WTC11 (cell line): ENCODE results near the gene CACNA1C. TPM values are rescaled to one million over a fixed set of nuclear protein-coding genes. Genes with fewer than 3 reads are reported as not detected.

ENCODE experiments used
- ATAC-seq: fragments of 200-7000 bp; cut with Tn5 transposase; 2 replicates; pipeline ENCODE4 v1.10.0; 2021; ENCODE audit warnings: mild to moderate bottlenecking, moderate library complexity
- CTCF ChIA-PET: fragments of 300-600 bp; sonication (Branson Sonifier 250); formaldehyde crosslinking; loops from one replicate; lab custom pipeline; 2021; ENCODE audit warnings: antibody characterized with exemption; lab: Charles Lee
- POLR2A ChIA-PET: fragments of 350-600 bp; sonication (Branson Sonifier 250); formaldehyde crosslinking; loops from one replicate; lab custom pipeline; 2021; ENCODE audit warnings: antibody characterized with exemption; lab: Charles Lee
- DNase-seq: peaks from one replicate; pipeline ENCODE4 v3.0.0; 2021; ENCODE audit warnings: low spot score
- H3K27ac Mint-ChIP-seq: 2 replicates; pipeline ENCODE4 v1.8.0; 2021; ENCODE audit warnings: mixed read lengths
- H3K27me3 Mint-ChIP-seq: 2 replicates; pipeline ENCODE4 v1.8.0; 2021; ENCODE audit warnings: low read depth, mild to moderate bottlenecking, moderate library complexity, mixed read lengths
- H3K36me3 Mint-ChIP-seq: 2 replicates; pipeline ENCODE4 v1.8.0; 2021; ENCODE audit warnings: mixed read lengths
- H3K4me1 Mint-ChIP-seq: 2 replicates; pipeline ENCODE4 v1.8.0; 2022; ENCODE audit warnings: mixed read lengths
- H3K4me3 Mint-ChIP-seq: 2 replicates; pipeline ENCODE4 v1.8.0; 2021; ENCODE audit warnings: mild to moderate bottlenecking, moderate library complexity, mixed read lengths
- H3K9me3 Mint-ChIP-seq: 2 replicates; pipeline ENCODE4 v1.8.0; 2021; ENCODE audit warnings: mixed read lengths
- AFF4 ChIP-seq: sonication (generic); formaldehyde crosslinking; IDR thresholded peaks from 2 replicates; pipeline ENCODE4 v1.8.1; 2023; ENCODE audit warnings: mild to moderate bottlenecking, missing genetic modification reagents, borderline replicate concordance
- AR ChIP-seq: fragments of 250-450 bp; sonication (Bioruptor Pico); IDR thresholded peaks from 2 replicates; pipeline ENCODE4 v1.9.0; 2021; ENCODE audit warnings: mild to moderate bottlenecking
- ARID4B ChIP-seq: sonication (generic); formaldehyde crosslinking; IDR thresholded peaks from 2 replicates; pipeline ENCODE4 v1.8.0; 2023; ENCODE audit warnings: missing genetic modification reagents, mild to moderate bottlenecking, borderline replicate concordance
- ATF1 ChIP-seq: sonication (generic); formaldehyde crosslinking; IDR thresholded peaks from 2 replicates; pipeline ENCODE4 v1.8.1; 2023; ENCODE audit warnings: mild to moderate bottlenecking, moderate library complexity, missing genetic modification reagents
- ATF3 ChIP-seq: sonication (generic); formaldehyde crosslinking; conservative IDR thresholded peaks from 2 replicates; pipeline ENCODE4 v1.8.1; 2022; ENCODE audit warnings: mild to moderate bottlenecking, missing genetic modification reagents
- FOXK1 ChIP-seq: sonication (generic); formaldehyde crosslinking; IDR thresholded peaks from 2 replicates; pipeline ENCODE4 v1.8.0; 2022; ENCODE audit warnings: mild to moderate bottlenecking, moderate library complexity, missing genetic modification reagents
- NR2C2 ChIP-seq: sonication (generic); formaldehyde crosslinking; IDR thresholded peaks from 2 replicates; pipeline ENCODE4 v1.8.0; 2022; ENCODE audit warnings: mild to moderate bottlenecking, missing genetic modification reagents
- SP1 ChIP-seq: sonication (generic); formaldehyde crosslinking; conservative IDR thresholded peaks from 2 replicates; pipeline ENCODE4 v1.8.1; 2022; ENCODE audit warnings: missing genetic modification reagents
- USF2 ChIP-seq: sonication (generic); formaldehyde crosslinking; IDR thresholded peaks from 2 replicates; pipeline ENCODE4 v1.8.1; 2023; ENCODE audit warnings: mild to moderate bottlenecking, missing genetic modification reagents, moderate library complexity
- ZNF317 ChIP-seq: sonication (generic); formaldehyde crosslinking; IDR thresholded peaks from 2 replicates; pipeline ENCODE4 v1.8.1; 2023; ENCODE audit warnings: low read depth, mild to moderate bottlenecking, moderate library complexity, missing genetic modification reagents, borderline replicate concordance
- total RNA-seq: library from RNA; stranded (reverse); gene quantifications from 3 replicates; pipeline ENCODE4 v1.2.3, GENCODE V29; 2021

CACNA1C gene
- total RNA-seq, 1 experiment from 2014 or later: 1.7 TPM

- no peak for TF ChIP-seq AR (CRISPR knock-in tag)
- TF ChIP-seq, all 79 proteins: peak for 0
Measured at GRCh38 chr12:2277492-2278155, 224.8 kb downstream of the CACNA1C start (continued).

GRCh38 chr12:2281446-2281845 lies 228.7 kb downstream of the CACNA1C start:
- H3K27ac Mint-ChIP-seq: no peak overlapping the region
- CTCF ChIA-PET: interaction anchor here (1.0 to 12.7 kb wide), 14 partner anchors 8 to 341 kb away, joined by 3 to 169 read pairs (median 8); no protein-coding TSS in a partner anchor
- peaks cover 10% of the 10 kb centered on the region; the same call in 1 of the 2 replicates for H3K9me3 Mint-ChIP-seq
- no peaks in the 10 kb centered on the region for H3K36me3 Mint-ChIP-seq
- DNase-seq: no peak
- H3K4me1 Mint-ChIP-seq: peaks cover 39% of the 10 kb centered on the region
- TF ChIP-seq NR2C2 (CRISPR knock-in tag): no peak
- peak; percentile 91 for TF ChIP-seq ZNF317 (CRISPR knock-in tag)
- TF ChIP-seq AFF4: no peak
- TF ChIP-seq ATF1 (CRISPR knock-in tag): no peak
- TF ChIP-seq ATF3: no peak
- H3K4me3 Mint-ChIP-seq: no peak overlapping the region
- POLR2A ChIA-PET: no interaction called here
- H3K27me3 Mint-ChIP-seq: peaks cover 3% of the 10 kb centered on the region; the same call in 1 of the 2 replicates
- no peak for ATAC-seq

GRCh38 chr12:2282318-2282717 lies 229.5 kb downstream of the CACNA1C start:
- DNase-seq (peak; percentile 35), ATAC-seq (peak; percentile 83)
- peaks cover 3% of the 10 kb centered on the region; the same call in 1 of the 2 replicates for H3K27me3 Mint-ChIP-seq
- TF ChIP-seq FOXK1 (CRISPR knock-in tag): no peak
- 0 out of 2 replicates have a peak, but pooled peaks have one; percentile 6 for TF ChIP-seq ZNF317 (CRISPR knock-in tag)
- TF ChIP-seq SP1 (CRISPR knock-in tag): peak; percentile 39; the same call in 1 of the 2 replicates
- H3K36me3 Mint-ChIP-seq: no peaks in the 10 kb centered on the region
- H3K4me1 Mint-ChIP-seq: peaks cover 45% of the 10 kb centered on the region
- peaks cover 10% of the 10 kb centered on the region; the same call in 1 of the 2 replicates for H3K9me3 Mint-ChIP-seq
- H3K27ac Mint-ChIP-seq: no peak overlapping the region
- H3K4me3 Mint-ChIP-seq: no peak overlapping the region
- POLR2A ChIA-PET: no interaction called here
- CTCF ChIA-PET: interaction anchor here (0.7 to 12.7 kb wide), 27 partner anchors 9 to 360 kb away, joined by 3 to 169 read pairs (median 4); partner anchors contain the start of genes CACNA1C and DCP1B

GRCh38 chr12:2283480-2283879 lies 230.7 kb downstream of the CACNA1C start:
- ATAC-seq: no peak
- no peak for DNase-seq
- TF ChIP-seq ARID4B (CRISPR knock-in tag) (no peak), USF2 (CRISPR knock-in tag) (no peak)

More at GRCh38 chr12:2283480-2283879, 230.7 kb downstream of the CACNA1C start:
- H3K9me3 Mint-ChIP-seq: peaks cover 10% of the 10 kb centered on the region; the same call in 1 of the 2 replicates
- H3K36me3 Mint-ChIP-seq: no peaks in the 10 kb centered on the region
- peaks cover 3% of the 10 kb centered on the region; the same call in 1 of the 2 replicates for H3K27me3 Mint-ChIP-seq
- POLR2A ChIA-PET: no interaction called here
- CTCF ChIA-PET: interaction anchor here (0.7 to 12.7 kb wide), 10 partner anchors 8 to 343 kb away, joined by 3 to 169 read pairs (median 3); no protein-coding TSS in a partner anchor
- H3K4me1 Mint-ChIP-seq: peaks cover 56% of the 10 kb centered on the region
- H3K4me3 Mint-ChIP-seq: no peak overlapping the region
- no peak overlapping the region for H3K27ac Mint-ChIP-seq
